T-cell (primary cell): Measurements from ENCODE around the gene LDAH. TPM values are rescaled to one million over a fixed set of nuclear protein-coding genes. Genes with fewer than 3 reads are reported as not detected.

Experiments used
- ATAC-seq, 4 experiments: fragments of 200-7000 bp in 3 of 4; fragments of 150-1000 bp in 1 of 4; cut with Tn5 transposase; replicated peaks in 1 of 4; 1 replicate in 3 of 4; 2 replicates in 1 of 4; pipeline ENCODE4 v1.10.0; 2021; ENCODE audit warnings: moderate library complexity in 3 of 4, mild to moderate bottlenecking in 2 of 4, moderate number of reproducible peaks in 1 of 4
- CTCF ChIA-PET, 2 donors: fragments of 300-600 bp; sonication (Branson Sonifier 250); formaldehyde crosslinking; loops; one replicate each; lab custom pipeline; 2022; ENCODE audit warnings: antibody characterized with exemption in 2 of 2; lab: Charles Lee
- POLR2A ChIA-PET, 2 donors: fragments of 300-600 bp; sonication (Branson Sonifier 250); formaldehyde crosslinking; loops; one replicate each; lab custom pipeline; 2022; ENCODE audit warnings: antibody characterized with exemption in 2 of 2; lab: Charles Lee
- DNase-seq, 35 experiments: peaks; one replicate each; pipeline versions ENCODE4 v3.0.0 to v3.0.0-alpha.2; 2013 to 2023
- H3K27ac ChIP-seq: one replicate; pipeline ENCODE4 v1.5.1; 2013; ENCODE audit warnings: low read length
- H3K27me3 ChIP-seq, 2 experiments: replicated peaks in 1 of 2; 1 replicate in 1 of 2; 2 replicates in 1 of 2; pipeline versions ENCODE4 v1.6.1 to v1.7.0; 2013; ENCODE audit warnings: low read length in 1 of 2, mixed read lengths in 1 of 2; ENCODE audit not compliant: control insufficient read depth in 2 of 2, insufficient read depth in 2 of 2; ENCODE audit errors: extremely low read depth in 1 of 2
- H3K36me3 ChIP-seq, 2 donors: 1 replicate in 1 of 2; 2 replicates in 1 of 2; pipeline versions ENCODE4 v1.6.1 to v1.7.0; 2013; ENCODE audit warnings: low read length in 1 of 2; ENCODE audit not compliant: control insufficient read depth in 2 of 2, insufficient read depth in 1 of 2; ENCODE audit errors: extremely low read depth in 1 of 2
- H3K4me1 ChIP-seq, 2 experiments: 1 replicate in 1 of 2; 2 replicates in 1 of 2; pipeline versions ENCODE4 v1.6.1 to v1.7.0; 2013; ENCODE audit warnings: low read length in 2 of 2, mixed read lengths in 1 of 2; ENCODE audit not compliant: insufficient read depth in 2 of 2, control insufficient read depth in 1 of 2; ENCODE audit errors: extremely low read depth in 1 of 2
- H3K4me3 ChIP-seq, 2 donors: 1 replicate in 1 of 2; 2 replicates in 1 of 2; pipeline versions ENCODE4 v1.5.1 to v1.7.0; 2013; ENCODE audit warnings: mild to moderate bottlenecking in 2 of 2, low read length in 1 of 2, moderate library complexity in 1 of 2; ENCODE audit not compliant: control insufficient read depth in 1 of 2; ENCODE audit errors: extremely low read depth in 1 of 2
- H3K9me3 ChIP-seq: 2 replicates; pipeline ENCODE4 v1.7.0; 2013
- H3K27ac Mint-ChIP-seq, 2 donors: one replicate each; pipeline ENCODE4 v1.8.0; 2020 to 2021; ENCODE audit warnings: mild to moderate bottlenecking in 2 of 2, mixed read lengths in 2 of 2
- H3K27me3 Mint-ChIP-seq, 2 donors: one replicate each; pipeline ENCODE4 v1.8.0; 2021 to 2022; ENCODE audit warnings: mixed read lengths in 2 of 2
- H3K36me3 Mint-ChIP-seq: one replicate; pipeline ENCODE4 v1.8.0; 2021; ENCODE audit warnings: mixed read lengths
- H3K4me1 Mint-ChIP-seq, 3 donors: one replicate each; pipeline ENCODE4 v1.8.0; 2020 to 2022; ENCODE audit warnings: mixed read lengths in 3 of 3, mild to moderate bottlenecking in 1 of 3
- H3K4me3 Mint-ChIP-seq, 3 donors: one replicate each; pipeline ENCODE4 v1.8.0; 2020 to 2022; ENCODE audit warnings: mild to moderate bottlenecking in 3 of 3, mixed read lengths in 3 of 3, moderate library complexity in 3 of 3
- H3K9me3 Mint-ChIP-seq, 3 donors: one replicate each; pipeline ENCODE4 v1.8.0; 2020 to 2022; ENCODE audit warnings: mixed read lengths in 3 of 3
- WGBS: methylation state at CpG from one replicate; pipeline ENCODE4 v1.1.5; 2013; ENCODE audit warnings: missing lambda C conversion rate; ENCODE audit not compliant: insufficient coverage; 5-methylcytosine and 5-hydroxymethylcytosine counted together
- total RNA-seq, 35 experiments: library from RNA in 6 of 35; stranded (reverse) in 6 of 35; fragments of 120-200 nt in 1 of 35; gene quantifications; one replicate each; pipeline versions ENCODE4 v1.2.1 to v1.2.4 and lab custom pipeline; 2013 to 2026

The LDAH gene
- total RNA-seq, 5 donors from 2014 or later (not counting 1 experiment from before 2014, with no cell fraction given) = 12.3 to 21.2 (median 18.1) TPM

DNA sequence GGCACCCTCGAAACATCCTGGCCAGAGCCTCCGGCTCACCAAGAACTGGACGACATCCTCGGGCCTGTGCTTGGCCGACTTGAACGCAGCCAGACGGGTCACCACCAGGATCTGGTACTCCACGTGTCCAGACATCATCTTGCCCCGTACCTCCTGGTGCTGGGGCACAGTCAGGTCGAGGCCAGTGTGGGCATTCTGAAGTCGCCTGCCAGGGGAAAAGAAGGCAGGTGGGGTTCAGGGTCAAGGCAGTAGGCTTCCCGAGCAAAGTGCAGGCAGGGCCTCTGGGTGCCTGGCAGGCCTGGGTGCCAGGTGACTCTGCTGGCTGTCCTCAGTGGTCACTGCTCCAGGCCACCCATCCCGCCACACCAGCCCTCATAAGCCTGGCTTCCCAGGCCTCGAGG is 177.6 kb downstream of the LDAH start:
- Histone ChIP-seq H3K4me3 (no peak overlapping the region), H3K27me3 (no peaks in the 10 kb centered on the region), H3K9me3 (no peaks in the 10 kb centered on the region), H3K4me1 (peaks cover 4 to 26% of the 10 kb centered on the region in 2 experiments), H3K27ac (no peak overlapping the region), H3K36me3 (peaks cover 2 to 24% of the 10 kb centered on the region in 2 donors)
- CTCF ChIA-PET = interaction anchor here in 1 of 2 donors (2.0 kb wide), 1 partner anchor 201 kb away, joined by 10 read pairs; no protein-coding TSS in a partner anchor
- 95% methylated on average over 10 of the region's 14 CpGs for WGBS
- Mint-ChIP-seq H3K36me3 (peaks cover 30% of the 10 kb centered on the region), H3K4me3 (no peak overlapping the region), H3K9me3 (no peaks in the 10 kb centered on the region), H3K27me3 (no peaks in the 10 kb centered on the region), H3K4me1 (peaks cover 30 to 35% (median 31%) of the 10 kb centered on the region in 3 donors), H3K27ac (no peak overlapping the region)
- no peak for ATAC-seq
- DNase-seq = no peak
- POLR2A ChIA-PET = no interaction called here

DNA sequence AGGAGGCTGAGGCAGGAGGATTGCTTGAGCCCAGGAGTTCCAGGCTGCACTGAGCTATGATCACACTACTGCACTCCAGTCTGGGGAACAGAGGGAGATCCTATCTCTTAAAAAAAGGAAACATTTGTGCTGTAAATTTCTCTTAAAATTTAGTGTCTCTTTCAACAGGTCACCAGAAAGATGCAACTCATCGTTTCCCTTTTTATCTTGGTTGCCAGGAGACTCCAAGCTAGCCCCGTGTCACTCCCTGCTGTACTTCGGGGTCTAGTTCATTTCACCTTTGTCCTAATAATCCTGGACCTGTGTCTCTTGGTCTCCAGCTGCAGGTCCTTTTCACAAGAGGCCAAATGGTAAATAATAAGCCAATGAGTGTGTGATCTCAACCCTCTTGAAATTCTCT is 179.1 kb downstream of the LDAH start:
- H3K9me3 ChIP-seq = no peaks in the 10 kb centered on the region
- H3K27ac Mint-ChIP-seq = no peak overlapping the region

GRCh38 chr2:20643060-20643459 is 179.8 kb downstream of the LDAH start:
- H3K9me3 ChIP-seq = no peaks in the 10 kb centered on the region
- no peak overlapping the region for H3K27ac ChIP-seq
- no peaks in the 10 kb centered on the region for H3K27me3 Mint-ChIP-seq
- H3K4me1 ChIP-seq = peaks cover 0 to 10% of the 10 kb centered on the region in 2 experiments
- no peaks in the 10 kb centered on the region for H3K27me3 ChIP-seq
- 100% methylated on average over 3 of the region's 7 CpGs for WGBS
- H3K27ac Mint-ChIP-seq = no peak overlapping the region
- H3K4me3 Mint-ChIP-seq = no peak overlapping the region
- peaks cover 8 to 16% (median 13%) of the 10 kb centered on the region in 3 donors for H3K4me1 Mint-ChIP-seq
- ATAC-seq (no peak), DNase-seq (no peak)
- no peak overlapping the region for H3K4me3 ChIP-seq
- ChIA-PET CTCF (interaction anchor here (0.6 to 3.3 kb wide), 17 partner anchors 7 to 628 kb away, joined by 3 to 27 read pairs (median 5); partner anchors contain the start of gene RHOB (in 1 of the 2)), POLR2A (interaction anchor here in 1 of 2 donors (1.0 kb wide), 1 partner anchor 196 kb away, joined by 5 read pairs; the partner anchor contains the start of gene RHOB)
- peaks cover 34% of the 10 kb centered on the region for H3K36me3 Mint-ChIP-seq
- H3K36me3 ChIP-seq = peaks cover 7 to 41% of the 10 kb centered on the region in 2 donors
- H3K9me3 Mint-ChIP-seq = no peaks in the 10 kb centered on the region

More for the DNA sequence above, 179.1 kb downstream of the LDAH start:
- POLR2A ChIA-PET = interaction anchor here in 1 of 2 donors (1.0 kb wide), 1 partner anchor 197 kb away, joined by 5 read pairs; the partner anchor contains the start of gene RHOB
- no peak overlapping the region for H3K4me3 Mint-ChIP-seq
- Histone ChIP-seq H3K36me3 (peaks cover 7 to 35% of the 10 kb centered on the region in 2 donors), H3K27ac (no peak overlapping the region), H3K4me3 (no peak overlapping the region), H3K4me1 (peaks cover 0 to 12% of the 10 kb centered on the region in 2 experiments), H3K27me3 (no peaks in the 10 kb centered on the region)
- peaks cover 16 to 23% (median 19%) of the 10 kb centered on the region in 3 donors for H3K4me1 Mint-ChIP-seq
- CTCF ChIA-PET = interaction anchor here (1.0 to 3.3 kb wide), 8 partner anchors 17 to 317 kb away, joined by 3 to 27 read pairs (median 6); partner anchors contain the start of gene RHOB (in 1 of the 2)
- no peaks in the 10 kb centered on the region for H3K9me3 Mint-ChIP-seq
- H3K27me3 Mint-ChIP-seq = no peaks in the 10 kb centered on the region
- WGBS = 80% methylated on average over 1 of the region's 3 CpGs
- no peak for DNase-seq
- peaks cover 34% of the 10 kb centered on the region for H3K36me3 Mint-ChIP-seq
- ATAC-seq = no peak

DNA sequence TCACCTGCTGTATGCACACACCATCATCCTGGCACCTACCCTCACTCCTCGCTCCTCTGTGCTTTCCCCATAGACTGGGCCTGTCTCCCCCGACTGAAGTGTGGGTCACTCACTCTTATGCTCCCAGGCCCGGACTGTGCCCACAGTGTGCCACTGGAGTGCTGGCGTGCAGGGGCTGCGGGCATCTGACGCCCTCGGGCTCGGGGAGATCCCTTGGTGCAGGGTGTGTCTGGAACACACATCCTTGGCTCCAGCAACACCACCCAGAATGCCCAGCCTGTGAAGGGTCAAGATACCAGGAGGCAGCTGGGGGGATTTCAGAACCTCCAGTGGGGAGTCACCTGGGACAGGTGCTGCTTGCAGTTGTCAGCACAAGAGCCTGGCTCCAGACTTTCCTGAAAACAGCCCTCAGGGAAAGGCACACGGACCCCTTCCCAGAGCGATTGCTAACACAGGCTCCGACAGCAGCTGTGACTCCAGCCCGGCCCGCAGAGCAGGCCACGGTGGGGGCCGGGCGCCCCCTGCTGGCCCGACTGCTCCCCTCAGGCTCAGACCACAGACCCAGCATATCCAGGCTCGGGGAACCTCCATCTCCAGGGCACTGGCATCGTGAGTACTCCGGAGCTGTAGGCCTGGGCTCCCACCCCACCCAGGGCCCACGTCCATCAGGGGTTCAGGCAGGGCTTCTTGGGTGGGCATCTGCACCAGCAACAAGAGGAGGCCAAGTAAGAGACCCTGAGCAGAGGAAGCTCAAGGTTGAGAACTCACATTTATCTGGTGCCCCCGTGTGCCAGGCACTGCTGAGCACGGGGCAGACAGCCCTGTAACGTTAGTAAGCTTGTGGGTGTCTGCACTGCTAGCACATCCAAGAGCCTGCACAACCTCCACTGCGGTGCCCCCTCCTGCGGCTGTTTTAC is 180.6 kb downstream of the LDAH start:
- no peaks in the 10 kb centered on the region for H3K9me3 Mint-ChIP-seq
- no peak overlapping the region for H3K27ac Mint-ChIP-seq
- ChIA-PET CTCF (interaction anchor here (0.5 to 3.3 kb wide), 18 partner anchors 8 to 627 kb away, joined by 3 to 27 read pairs (median 6); partner anchors contain the start of gene RHOB (in 1 of the 2)), POLR2A (interaction anchor here in 1 of 2 donors (0.6 kb wide), 1 partner anchor 27 kb away, joined by 4 read pairs; no protein-coding TSS in a partner anchor)
- ATAC-seq (peak; percentile 87 to 99 (median 90)), DNase-seq (peak; percentile 37 to 84 (median 64))
- H3K27me3 Mint-ChIP-seq = no peaks in the 10 kb centered on the region
- H3K27me3 ChIP-seq = no peaks in the 10 kb centered on the region
- peaks cover 0 to 8% of the 10 kb centered on the region in 2 experiments for H3K4me1 ChIP-seq
- peaks cover 14 to 48% of the 10 kb centered on the region in 2 donors for H3K36me3 ChIP-seq
- H3K4me3 ChIP-seq = no peak overlapping the region
- H3K27ac ChIP-seq = no peak overlapping the region
- H3K36me3 Mint-ChIP-seq = peaks cover 40% of the 10 kb centered on the region
- H3K4me1 Mint-ChIP-seq = peaks cover 6 to 11% (median 10%) of the 10 kb centered on the region in 3 donors
- WGBS = 24% methylated on average over 18 of the region's 26 CpGs
- H3K9me3 ChIP-seq = no peaks in the 10 kb centered on the region
- no peak overlapping the region for H3K4me3 Mint-ChIP-seq

- H3K9me3 Mint-ChIP-seq = no peaks in the 10 kb centered on the region
- H3K4me1 ChIP-seq = peaks cover 0 to 8% of the 10 kb centered on the region in 2 experiments
- DNase-seq = no peak
- H3K27me3 ChIP-seq = no peaks in the 10 kb centered on the region
- H3K36me3 Mint-ChIP-seq = peaks cover 47% of the 10 kb centered on the region
- H3K27me3 Mint-ChIP-seq = no peaks in the 10 kb centered on the region
- peaks cover 17 to 57% of the 10 kb centered on the region in 2 donors for H3K36me3 ChIP-seq
- ATAC-seq = no peak
- WGBS = 95% methylated on average over 22 of the region's 23 CpGs
- H3K27ac Mint-ChIP-seq = no peak overlapping the region
- H3K9me3 ChIP-seq = no peaks in the 10 kb centered on the region
- H3K4me3 Mint-ChIP-seq = no peak overlapping the region
- ChIA-PET CTCF (interaction anchor here (0.5 to 3.3 kb wide), 7 partner anchors 10 to 626 kb away, joined by 4 to 27 read pairs (median 7); no protein-coding TSS in a partner anchor), POLR2A (no interaction called here)
- H3K4me1 Mint-ChIP-seq = peaks cover 6 to 11% (median 10%) of the 10 kb centered on the region in 3 donors
- no peak overlapping the region for H3K27ac ChIP-seq
- H3K4me3 ChIP-seq = no peak overlapping the region
Measured at GRCh38 chr2:20641123-20641985, 181.5 kb downstream of the LDAH start.
